Tibial nerve (tissue), 4 donors: Measurements from ENCODE around the gene PDE1A. TPM values are rescaled to one million over a fixed set of nuclear protein-coding genes. Genes with fewer than 3 reads are reported as not detected.
A peak's percentile ranks its signal among the peaks of the same experiment; 100 is the strongest.

ENCODE experiments used
- DNase-seq, 2 donors: peaks; one replicate each; pipeline ENCODE4 v3.0.0-alpha.2; 2019; ENCODE audit warnings: low spot score in 2 of 2
- H3K27ac ChIP-seq, 4 donors: fragments of 200-600 bp; sonication (generic) in 3 of 4; one replicate each; pipeline ENCODE4 v1.5.1; 2017 to 2019; ENCODE audit warnings: mild to moderate bottlenecking in 1 of 4
- H3K27me3 ChIP-seq, 2 donors: fragments of 200-600 bp; sonication (generic) in 1 of 2; one replicate each; pipeline versions ENCODE4 v1.5.1 to v1.6.0; 2017 to 2019
- H3K36me3 ChIP-seq, 3 donors: fragments of 200-600 bp; sonication (generic); one replicate each; pipeline ENCODE4 v1.5.1; 2018 to 2019
- H3K4me1 ChIP-seq, 4 donors: fragments of 200-600 bp; sonication (generic) in 3 of 4; one replicate each; pipeline ENCODE4 v1.5.1; 2017 to 2019
- H3K4me3 ChIP-seq, 4 donors: fragments of 200-600 bp; sonication (generic) in 3 of 4; one replicate each; pipeline ENCODE4 v1.5.1; 2017 to 2019; ENCODE audit warnings: mild to moderate bottlenecking in 1 of 4, moderate library complexity in 1 of 4
- H3K9me3 ChIP-seq, 4 donors: fragments of 200-600 bp; sonication (generic) in 3 of 4; one replicate each; pipeline ENCODE4 v1.5.1; 2017 to 2019
- EP300 ChIP-seq, 2 donors: sonication (generic); formaldehyde crosslinking; IDR thresholded peaks; one replicate each; pipeline ENCODE4 v1.6.1; 2017; ENCODE audit warnings: antibody characterized with exemption in 2 of 2, mild to moderate bottlenecking in 1 of 2
- POLR2A ChIP-seq, 2 donors: fragments of 450-650 bp; IDR thresholded peaks; one replicate each; pipeline ENCODE4 v1.6.1; 2017; ENCODE audit warnings: antibody characterized with exemption in 2 of 2, mild to moderate bottlenecking in 2 of 2, moderate library complexity in 2 of 2
- WGBS, 2 donors: methylation state at CpG; one replicate each; pipeline ENCODE4 v1.1.5; 2018; 5-methylcytosine and 5-hydroxymethylcytosine counted together
- total RNA-seq, 4 donors: library from RNA; depleted of rRNA; stranded (reverse); fragments of >200 nt; gene quantifications; one replicate each; pipeline ENCODE4 v1.1.0, GENCODE V29; 2016
- TF ChIP-seq, protein P1 (sequence below), 5 experiments: fragments of 200-600 bp in 3 of 5; fragments of 450-650 bp in 2 of 5; sonication (generic) in 3 of 5; IDR thresholded peaks; one replicate each; pipeline ENCODE4 v1.5.1; 2016 to 2019; ENCODE audit warnings: antibody characterized with exemption in 5 of 5, mild to moderate bottlenecking in 3 of 5, moderate library complexity in 2 of 5

PDE1A gene
- total RNA-seq, 4 donors from 2014 or later, result 21.6 to 51.8 (median 43.7) TPM

- TF ChIP-seq, protein P1, sequence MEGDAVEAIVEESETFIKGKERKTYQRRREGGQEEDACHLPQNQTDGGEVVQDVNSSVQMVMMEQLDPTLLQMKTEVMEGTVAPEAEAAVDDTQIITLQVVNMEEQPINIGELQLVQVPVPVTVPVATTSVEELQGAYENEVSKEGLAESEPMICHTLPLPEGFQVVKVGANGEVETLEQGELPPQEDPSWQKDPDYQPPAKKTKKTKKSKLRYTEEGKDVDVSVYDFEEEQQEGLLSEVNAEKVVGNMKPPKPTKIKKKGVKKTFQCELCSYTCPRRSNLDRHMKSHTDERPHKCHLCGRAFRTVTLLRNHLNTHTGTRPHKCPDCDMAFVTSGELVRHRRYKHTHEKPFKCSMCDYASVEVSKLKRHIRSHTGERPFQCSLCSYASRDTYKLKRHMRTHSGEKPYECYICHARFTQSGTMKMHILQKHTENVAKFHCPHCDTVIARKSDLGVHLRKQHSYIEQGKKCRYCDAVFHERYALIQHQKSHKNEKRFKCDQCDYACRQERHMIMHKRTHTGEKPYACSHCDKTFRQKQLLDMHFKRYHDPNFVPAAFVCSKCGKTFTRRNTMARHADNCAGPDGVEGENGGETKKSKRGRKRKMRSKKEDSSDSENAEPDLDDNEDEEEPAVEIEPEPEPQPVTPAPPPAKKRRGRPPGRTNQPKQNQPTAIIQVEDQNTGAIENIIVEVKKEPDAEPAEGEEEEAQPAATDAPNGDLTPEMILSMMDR (IDR thresholded peaks at IDR 0.05), result no peak
- TF ChIP-seq POLR2A (IDR thresholded peaks at IDR 0.05) (no peak), EP300 (IDR thresholded peaks at IDR 0.05) (no peak)
- no peaks in the 10 kb centered on the region for H3K27me3 ChIP-seq
- H3K9me3 ChIP-seq, result no peaks in the 10 kb centered on the region
- H3K4me3 ChIP-seq, result no peak overlapping the region
- H3K27ac ChIP-seq, result no peak overlapping the region
- DNase-seq, result no peak
- peaks cover 0 to 6% (median 0%) of the 10 kb centered on the region in 4 donors for H3K4me1 ChIP-seq
- no peaks in the 10 kb centered on the region for H3K36me3 ChIP-seq
These were observed 180.9 kb downstream of the PDE1A start for GRCh38 chr2:182245963-182246362.

- no peak overlapping the region for H3K27ac ChIP-seq
- DNase-seq, result no peak
- no peaks in the 10 kb centered on the region for H3K36me3 ChIP-seq
- H3K27me3 ChIP-seq, result no peaks in the 10 kb centered on the region
- no peak for TF ChIP-seq POLR2A (IDR thresholded peaks at IDR 0.05)
- TF ChIP-seq EP300 (IDR thresholded peaks at IDR 0.05), result no peak
- TF ChIP-seq, protein P1 (IDR thresholded peaks at IDR 0.05), result no peak
- WGBS, 2 donors, result 52 to 72% methylated on average over 5 of the region's 5 CpGs
- H3K4me3 ChIP-seq, result no peak overlapping the region
- no peaks in the 10 kb centered on the region for H3K9me3 ChIP-seq
- H3K4me1 ChIP-seq, result no peaks in the 10 kb centered on the region
These were observed 184.2 kb downstream of the PDE1A start for GRCh38 chr2:182242609-182243008.

DNA sequence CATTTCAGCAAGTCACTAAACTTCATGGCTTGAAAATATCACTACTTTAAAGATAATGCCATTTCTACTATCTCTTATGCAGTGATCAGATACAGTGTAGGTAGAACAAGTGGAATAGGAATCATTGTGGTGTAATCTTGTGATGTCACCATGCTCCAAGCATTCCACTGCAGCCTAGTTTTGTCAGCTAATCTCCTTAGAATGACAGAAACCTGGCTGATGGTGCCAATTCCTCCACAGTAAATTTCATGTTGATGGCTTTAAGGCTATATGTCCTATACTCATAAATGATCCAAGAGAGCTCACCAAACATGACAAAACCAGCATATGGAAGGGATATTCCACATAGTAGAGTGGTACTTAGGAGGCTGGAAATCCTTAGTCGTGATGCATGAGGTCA is 184.9 kb downstream of the PDE1A start:
- Histone ChIP-seq H3K4me1 (no peaks in the 10 kb centered on the region), H3K9me3 (no peaks in the 10 kb centered on the region), H3K4me3 (no peak overlapping the region), H3K36me3 (no peaks in the 10 kb centered on the region), H3K27ac (no peak overlapping the region), H3K27me3 (no peaks in the 10 kb centered on the region)
- TF ChIP-seq POLR2A (IDR thresholded peaks at IDR 0.05), result no peak
- TF ChIP-seq, protein P1 (IDR thresholded peaks at IDR 0.05), result no peak
- TF ChIP-seq EP300 (IDR thresholded peaks at IDR 0.05), result no peak
- 87 to 97% methylated on average over 1 of the region's 1 CpG for WGBS, 2 donors
- DNase-seq, result no peak

GRCh38 chr2:182240862-182241371 is 185.9 kb downstream of the PDE1A start:
- H3K36me3 ChIP-seq, result no peaks in the 10 kb centered on the region
- no peak overlapping the region for H3K27ac ChIP-seq
- TF ChIP-seq, protein P1 (IDR thresholded peaks at IDR 0.05), result peak in 1 of 5 experiments; percentile 13
- no peak for TF ChIP-seq POLR2A (IDR thresholded peaks at IDR 0.05)
- WGBS, 2 donors, result 44 to 51% methylated on average over 5 of the region's 5 CpGs
- H3K27me3 ChIP-seq, result no peaks in the 10 kb centered on the region
- no peak for DNase-seq
- H3K4me3 ChIP-seq, result no peak overlapping the region
- no peaks in the 10 kb centered on the region for H3K9me3 ChIP-seq
- H3K4me1 ChIP-seq, result no peaks in the 10 kb centered on the region

DNA sequence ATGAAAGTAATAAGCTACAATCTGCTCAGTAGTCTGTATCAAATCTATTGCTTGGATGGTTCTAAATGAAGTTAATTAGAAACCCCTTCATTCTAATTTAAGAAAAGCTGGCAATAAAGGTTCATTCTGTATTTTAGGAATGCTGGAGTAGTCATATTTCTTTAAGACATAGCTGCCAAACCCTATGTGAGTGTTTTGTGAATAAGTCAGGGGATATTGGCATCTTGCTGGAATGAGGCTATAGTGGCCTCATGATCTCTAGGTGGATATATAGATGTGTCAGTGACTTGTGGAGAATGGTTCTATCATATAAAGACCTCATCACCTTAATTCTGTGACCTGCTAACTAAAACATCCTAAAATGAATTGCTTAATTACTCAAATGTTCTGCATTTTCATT is 196.3 kb downstream of the PDE1A start:
- no peaks in the 10 kb centered on the region for H3K36me3 ChIP-seq
- H3K27me3 ChIP-seq, result no peaks in the 10 kb centered on the region
- no peaks in the 10 kb centered on the region for H3K4me1 ChIP-seq
- TF ChIP-seq, protein P1 (IDR thresholded peaks at IDR 0.05), result no peak
- TF ChIP-seq EP300 (IDR thresholded peaks at IDR 0.05) (no peak), POLR2A (IDR thresholded peaks at IDR 0.05) (no peak)
- H3K4me3 ChIP-seq, result no peak overlapping the region
- no peaks in the 10 kb centered on the region for H3K9me3 ChIP-seq
- no peak overlapping the region for H3K27ac ChIP-seq
- DNase-seq, result no peak
